Esophagus muscularis mucosa (tissue), 3 donors: ENCODE results near the gene FRY.

ENCODE experiments used
- CTCF ChIP-seq, 3 experiments: fragments of 200-600 bp in 2 of 3; fragments of 450-650 bp in 1 of 3; sonication (generic) in 2 of 3; IDR thresholded peaks; one replicate each; pipeline ENCODE4 v1.5.1; 2017 to 2019; ENCODE audit warnings: antibody characterized with exemption in 3 of 3, mild to moderate bottlenecking in 2 of 3, moderate library complexity in 1 of 3
- POLR2AphosphoS5 ChIP-seq, 2 donors: sonication (generic); formaldehyde crosslinking; IDR thresholded peaks; one replicate each; pipeline ENCODE4 v1.6.1; 2017; ENCODE audit warnings: antibody characterized with exemption in 2 of 2

GRCh38 chr13:32347651-32348050, 316.1 kb downstream of the FRY start:
- TF ChIP-seq CTCF (IDR thresholded peaks at IDR 0.05) (no peak), POLR2AphosphoS5 (IDR thresholded peaks at IDR 0.05) (no peak)
